GM13977 (cell line): ENCODE results near the gene PDE6A.
A peak's percentile ranks its signal among the peaks of the same experiment; 100 is the strongest.

Experiments
- DNase-seq: peaks from one replicate; pipeline ENCODE4 v3.0.0; 2012; ENCODE audit warnings: low spot score
- in situ Hi-C: fragments of 300-500 bp; cut with MboI; formaldehyde crosslinking; loops from one replicate; pipeline ENCODE4 v1.12.0; 2022; ENCODE audit warnings: low sequenced_read_pairs, low pct_unique_long_range_greater_than_20kb, mixed read lengths, inconsistent platforms; ENCODE audit not compliant: unreplicated experiment
- TF ChIP-seq, protein P1 (sequence below): IDR thresholded peaks from 2 replicates; pipeline ENCODE4 v1.5.1; 2012; ENCODE audit warnings: mild to moderate bottlenecking, control low read depth; ENCODE audit not compliant: insufficient read depth; ENCODE audit errors: extremely low read depth, missing control alignments

PDE6A gene

DNA sequence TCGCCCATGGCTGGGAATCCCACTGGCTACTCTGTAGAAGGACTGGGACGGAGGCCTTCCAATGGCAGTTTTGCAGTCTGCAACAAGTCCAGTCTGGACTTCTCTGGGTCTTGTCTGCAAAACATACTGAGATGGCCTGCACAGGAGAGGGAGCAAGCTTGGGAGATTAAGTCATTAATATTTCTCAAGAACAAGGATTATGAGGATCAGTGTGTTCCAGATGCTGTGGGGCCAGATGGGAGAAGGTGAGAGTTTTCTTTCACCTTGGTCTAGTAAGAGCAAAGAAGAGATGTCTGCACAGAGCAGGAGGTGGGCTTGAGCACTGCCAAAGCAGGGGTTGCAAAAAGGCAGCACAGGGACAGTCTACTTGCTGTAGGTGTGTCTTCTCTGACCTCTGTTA is at the start of gene PDE6A:
Gene PDE6A, minus strand, starts transcription at position 128 of the 400 bp plus-strand sequence. Its CDS starts 120 bp downstream, at position 8.
- in situ Hi-C loops: no loop called here
- TF ChIP-seq, protein P1, sequence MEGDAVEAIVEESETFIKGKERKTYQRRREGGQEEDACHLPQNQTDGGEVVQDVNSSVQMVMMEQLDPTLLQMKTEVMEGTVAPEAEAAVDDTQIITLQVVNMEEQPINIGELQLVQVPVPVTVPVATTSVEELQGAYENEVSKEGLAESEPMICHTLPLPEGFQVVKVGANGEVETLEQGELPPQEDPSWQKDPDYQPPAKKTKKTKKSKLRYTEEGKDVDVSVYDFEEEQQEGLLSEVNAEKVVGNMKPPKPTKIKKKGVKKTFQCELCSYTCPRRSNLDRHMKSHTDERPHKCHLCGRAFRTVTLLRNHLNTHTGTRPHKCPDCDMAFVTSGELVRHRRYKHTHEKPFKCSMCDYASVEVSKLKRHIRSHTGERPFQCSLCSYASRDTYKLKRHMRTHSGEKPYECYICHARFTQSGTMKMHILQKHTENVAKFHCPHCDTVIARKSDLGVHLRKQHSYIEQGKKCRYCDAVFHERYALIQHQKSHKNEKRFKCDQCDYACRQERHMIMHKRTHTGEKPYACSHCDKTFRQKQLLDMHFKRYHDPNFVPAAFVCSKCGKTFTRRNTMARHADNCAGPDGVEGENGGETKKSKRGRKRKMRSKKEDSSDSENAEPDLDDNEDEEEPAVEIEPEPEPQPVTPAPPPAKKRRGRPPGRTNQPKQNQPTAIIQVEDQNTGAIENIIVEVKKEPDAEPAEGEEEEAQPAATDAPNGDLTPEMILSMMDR: no peak
- no peak for DNase-seq

DNA sequence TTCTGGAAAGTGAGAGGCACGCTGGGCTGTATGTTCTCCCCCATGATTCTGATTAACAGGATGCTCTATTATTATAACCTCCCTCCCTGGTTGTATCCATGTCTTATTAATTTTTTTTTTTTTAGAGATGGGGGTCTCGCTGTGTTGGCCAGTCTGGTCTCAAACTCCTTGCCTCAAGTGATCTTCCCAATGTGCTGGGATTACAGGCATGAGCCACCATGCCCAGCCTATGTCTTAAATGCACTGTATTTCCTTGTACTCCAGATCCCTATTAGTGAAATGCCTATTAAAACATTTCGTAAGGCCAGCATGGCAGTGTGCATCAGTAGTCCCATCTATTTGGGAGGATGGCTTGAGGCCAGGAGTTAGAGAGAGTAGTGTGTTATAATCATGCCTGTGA is 48.9 kb upstream of the PDE6A start:
- TF ChIP-seq, protein P1: no peak
- no peak for DNase-seq
- in situ Hi-C loops: no loop called here

DNA sequence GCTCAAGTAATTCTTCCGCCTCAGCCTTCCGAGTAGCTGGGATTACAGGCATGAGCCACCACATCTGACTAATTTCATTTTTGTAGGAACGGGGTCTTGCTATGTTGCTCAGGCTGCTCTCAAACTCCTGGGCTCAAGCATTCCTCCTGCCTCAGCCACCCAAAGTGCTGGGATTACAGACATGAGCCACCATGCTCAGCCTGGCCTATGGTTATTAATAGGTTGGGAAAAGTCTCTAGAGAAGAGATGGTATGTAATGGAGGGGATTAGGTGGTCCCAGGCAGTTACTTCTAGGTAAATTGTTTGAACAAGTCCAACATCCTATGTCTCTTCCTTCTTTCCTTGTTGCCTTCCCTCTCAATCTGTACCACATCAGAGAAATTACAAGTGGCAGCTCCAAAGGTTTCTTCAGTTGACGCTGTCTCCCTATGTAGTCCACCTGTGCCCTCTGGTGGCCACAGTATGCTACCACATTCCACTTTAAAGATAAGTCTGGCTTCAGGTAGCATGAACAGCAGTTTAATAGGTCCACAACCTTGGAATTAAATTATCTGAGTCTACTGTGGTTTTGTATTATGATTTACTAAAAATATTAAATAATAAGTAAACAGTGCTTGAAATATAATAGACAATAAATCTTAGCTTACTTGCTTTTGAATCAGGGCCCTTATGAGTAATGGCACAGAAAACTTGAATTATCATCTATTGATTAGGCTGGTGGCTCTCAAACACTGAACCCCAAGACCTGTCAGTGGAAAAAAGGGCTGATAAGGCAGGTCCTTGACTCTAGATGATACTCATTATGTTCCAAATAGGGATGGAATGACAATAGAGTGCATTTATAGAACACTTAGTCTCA is 46.2 kb upstream of the PDE6A start:
- TF ChIP-seq, protein P1: peak; percentile 86
- in situ Hi-C loops: no loop called here
- DNase-seq: peak; percentile 65

DNA sequence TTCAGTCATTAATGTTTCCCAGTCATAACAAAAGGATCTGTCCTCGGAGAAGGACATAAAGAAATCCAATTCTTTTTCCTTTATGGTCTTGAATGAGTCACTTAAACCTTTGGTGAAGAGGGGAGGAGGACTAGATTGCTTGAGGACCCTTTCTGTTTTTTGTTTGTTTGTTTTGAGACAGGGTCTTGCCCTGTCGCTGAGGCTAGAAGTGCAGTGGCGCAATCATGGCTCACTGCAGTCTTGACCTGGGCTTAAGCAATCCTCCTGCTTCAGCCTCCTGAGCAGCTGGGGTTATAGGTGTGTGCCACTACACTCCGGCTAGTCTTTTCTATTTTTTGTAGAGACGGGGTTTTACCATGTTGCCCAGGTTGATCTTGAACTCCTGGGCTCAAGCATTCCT is 43.5 kb upstream of the PDE6A start:
- in situ Hi-C loops: loop anchor here (10.0 kb wide), 2 partner anchors 153 to 353 kb away; no protein-coding TSS in a partner anchor
- TF ChIP-seq, protein P1: no peak
- DNase-seq: no peak

DNA sequence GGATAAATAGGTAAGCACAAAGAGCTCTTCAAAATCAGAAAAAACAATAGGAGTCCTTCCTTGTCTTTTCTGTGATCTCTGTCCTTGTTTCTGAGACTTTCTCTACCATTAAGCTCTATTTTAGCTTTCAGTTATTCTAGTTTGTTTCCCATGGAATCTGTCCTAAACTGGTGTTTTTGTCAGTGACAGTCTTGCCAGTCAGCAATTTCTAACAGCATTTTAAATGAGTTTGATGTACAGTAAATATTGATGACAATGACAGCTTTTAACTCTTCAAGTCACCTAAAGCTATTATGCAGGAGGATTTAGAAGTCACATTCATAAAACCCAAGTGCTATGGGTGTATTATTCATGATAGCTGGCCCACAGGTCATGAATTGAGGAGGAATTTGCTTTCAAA is 37.9 kb upstream of the PDE6A start:
- TF ChIP-seq, protein P1: no peak
- in situ Hi-C loops: loop anchor here (10.0 kb wide), 2 partner anchors 148 to 348 kb away; no protein-coding TSS in a partner anchor
- DNase-seq: no peak

DNA sequence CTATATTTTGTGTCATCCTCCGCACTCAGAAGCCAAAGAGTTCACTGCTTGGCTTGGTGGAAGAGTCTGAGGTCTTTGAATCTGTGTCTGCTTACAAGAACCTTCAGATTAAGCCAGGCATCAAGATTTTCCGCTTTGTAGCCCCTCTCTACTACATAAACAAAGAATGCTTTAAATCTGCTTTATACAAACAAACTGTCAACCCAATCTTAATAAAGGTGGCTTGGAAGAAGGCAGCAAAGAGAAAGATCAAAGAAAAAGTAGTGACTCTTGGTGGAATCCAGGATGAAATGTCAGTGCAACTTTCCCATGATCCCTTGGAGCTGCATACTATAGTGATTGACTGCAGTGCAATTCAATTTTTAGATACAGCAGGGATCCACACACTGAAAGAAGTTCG is 36.6 kb upstream of the PDE6A start:
- no peak for DNase-seq
- in situ Hi-C loops: loop anchor here (10.0 kb wide), 2 partner anchors 146 to 346 kb away; no protein-coding TSS in a partner anchor
- TF ChIP-seq, protein P1: no peak
